GM19438 (cell line): ENCODE data around the gene TAMM41.
A peak's percentile ranks its signal among the peaks of the same experiment; 100 is the strongest.
"Not testable (repeated sequence)": the region's sequence is repeated elsewhere in the genome, so short reads cannot be mapped to it uniquely, and the experiment has no call there.

Experiments used
- ATAC-seq: cut with Tn5 transposase; IDR thresholded peaks from one replicate; pipeline ENCODE4 v1.9.1; 2021; ENCODE audit warnings: low read depth; ENCODE audit not compliant: unreplicated experiment

Gene TAMM41

GRCh38 chr3:11846281-11847266 is at the start of gene TAMM41:
TAMM41 (minus strand) TSS chr3:11846885; CDS start chr3:11846636, 249 bp downstream.
- peak; percentile 99 for ATAC-seq

- ATAC-seq = no peak
These were observed 32.2 kb upstream of the TAMM41 start for GRCh38 chr3:11878837-11879236.

GRCh38 chr3:11874707-11875106 is 28.0 kb upstream of the TAMM41 start:
- not testable (repeated sequence) for ATAC-seq

GRCh38 chr3:11863739-11864138 is 17.1 kb upstream of the TAMM41 start:
- not testable (repeated sequence) for ATAC-seq

- not testable (repeated sequence) for ATAC-seq
These were observed 15.9 kb upstream of the TAMM41 start for GRCh38 chr3:11862584-11862983.

GRCh38 chr3:11862145-11862544 is 15.5 kb upstream of the TAMM41 start:
- ATAC-seq = not testable (repeated sequence)

GRCh38 chr3:11860213-11860612 is 13.5 kb upstream of the TAMM41 start:
- not testable (repeated sequence) for ATAC-seq

- ATAC-seq = no peak
These were observed 6.8 kb upstream of the TAMM41 start for GRCh38 chr3:11853450-11853849.

GRCh38 chr3:11850003-11850402 is 3.3 kb upstream of the TAMM41 start:
- ATAC-seq = no peak

GRCh38 chr3:11847607-11848006 is 922 bp upstream of the TAMM41 start:
- no peak for ATAC-seq

- no peak for ATAC-seq
These were observed 1.0 kb downstream of the TAMM41 start for GRCh38 chr3:11845651-11846050.

GRCh38 chr3:11844891-11845290 is 1.8 kb downstream of the TAMM41 start:
- no peak for ATAC-seq

GRCh38 chr3:11835028-11835639 is 11.6 kb downstream of the TAMM41 start:
- ATAC-seq = no peak

- no peak for ATAC-seq
These were observed 13.4 kb downstream of the TAMM41 start for GRCh38 chr3:11832981-11833905.

GRCh38 chr3:11829416-11829815 is 17.3 kb downstream of the TAMM41 start:
- ATAC-seq = no peak

- ATAC-seq = no peak
These were observed 19.9 kb downstream of the TAMM41 start for GRCh38 chr3:11826628-11827265.

GRCh38 chr3:11825301-11825700 is 21.4 kb downstream of the TAMM41 start:
- ATAC-seq = no peak

GRCh38 chr3:11820531-11821041 is 26.1 kb downstream of the TAMM41 start:
- peak; percentile 79 for ATAC-seq

- no peak for ATAC-seq
These were observed 27.5 kb downstream of the TAMM41 start for GRCh38 chr3:11819146-11819689.

GRCh38 chr3:11818033-11818432 is 28.7 kb downstream of the TAMM41 start:
- no peak for ATAC-seq
